Right renal pelvis (tissue), 4 donors: ENCODE measurements around the gene CNPY4. TPM values are rescaled to one million over a fixed set of nuclear protein-coding genes. Genes with fewer than 3 reads are reported as not detected.

Source experiments
- DNase-seq, 4 donors: peaks; one replicate each; pipeline ENCODE4 v3.0.0-alpha.2; 2013; ENCODE audit warnings: low read depth in 4 of 4, low spot score in 3 of 4, missing footprints in 1 of 4
- polyA plus RNA-seq, 4 donors: library from polyadenylated mRNA; unstranded; fragments of 120-200 nt; gene quantifications; one replicate each; pipeline ENCODE4 v1.2.1, GENCODE V29; 2013; ENCODE audit not compliant: insufficient read length in 4 of 4

The CNPY4 gene
- polyA plus RNA-seq, 4 donors: 35.7 to 49.0 (median 43.3) TPM

GRCh38 chr7:100163006-100163531, 43.6 kb downstream of the CNPY4 start:
- DNase-seq: no peak

GRCh38 chr7:100163871-100164270, 44.4 kb downstream of the CNPY4 start:
- DNase-seq: no peak

DNA sequence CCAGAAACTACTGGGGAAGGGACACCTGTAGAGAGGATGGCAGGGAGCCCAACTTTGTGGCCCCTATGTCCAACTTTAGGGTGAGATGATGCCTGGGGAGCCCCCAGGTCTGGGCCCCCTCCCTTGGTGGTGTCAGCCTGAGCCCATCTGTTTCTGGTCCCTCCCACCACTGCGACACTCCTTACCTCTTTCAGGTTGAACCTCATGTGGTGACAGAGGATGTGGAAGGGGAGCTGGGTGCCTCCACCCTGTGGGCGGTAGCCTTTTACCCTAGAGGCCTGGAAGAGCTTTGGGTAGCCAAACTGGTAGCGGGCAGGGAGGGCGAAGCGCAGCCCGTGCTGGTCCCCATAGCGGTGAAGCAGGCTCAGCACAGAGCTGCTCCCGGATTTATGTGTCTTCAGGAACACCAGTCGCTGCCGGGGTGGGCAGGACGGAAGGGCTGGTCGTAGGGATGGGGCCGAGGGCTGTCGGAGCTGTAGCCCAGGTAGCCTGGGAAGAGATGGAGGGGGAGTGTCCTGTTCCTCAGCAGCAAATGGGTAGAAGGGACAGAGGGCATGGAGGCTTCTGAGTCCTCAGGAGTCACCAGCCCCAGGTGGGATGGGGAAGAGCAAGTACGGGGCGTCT, 47.0 kb downstream of the CNPY4 start:
- DNase-seq: no peak

GRCh38 chr7:100166970-100167911, 47.8 kb downstream of the CNPY4 start:
- no peak for DNase-seq

DNA sequence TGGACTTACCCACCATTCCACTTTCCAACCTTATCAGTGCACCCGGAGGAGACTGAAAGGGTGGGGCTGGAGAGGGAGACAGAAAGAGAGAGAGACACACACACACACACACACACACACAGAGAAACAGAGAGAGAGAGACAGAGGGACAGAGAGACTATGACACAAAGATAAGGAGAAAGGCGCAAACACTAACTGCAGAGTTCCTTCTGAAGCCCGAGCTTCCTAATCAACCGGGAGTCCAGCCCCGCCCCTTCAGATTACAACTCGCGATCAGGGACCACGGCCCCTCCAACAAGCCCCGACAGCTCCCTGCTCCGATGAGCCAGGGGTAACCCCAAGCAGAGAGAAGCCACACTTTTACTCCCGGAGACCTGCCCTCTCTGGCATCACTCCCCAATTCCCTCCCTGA, 48.5 kb downstream of the CNPY4 start:
- DNase-seq: no peak

DNA sequence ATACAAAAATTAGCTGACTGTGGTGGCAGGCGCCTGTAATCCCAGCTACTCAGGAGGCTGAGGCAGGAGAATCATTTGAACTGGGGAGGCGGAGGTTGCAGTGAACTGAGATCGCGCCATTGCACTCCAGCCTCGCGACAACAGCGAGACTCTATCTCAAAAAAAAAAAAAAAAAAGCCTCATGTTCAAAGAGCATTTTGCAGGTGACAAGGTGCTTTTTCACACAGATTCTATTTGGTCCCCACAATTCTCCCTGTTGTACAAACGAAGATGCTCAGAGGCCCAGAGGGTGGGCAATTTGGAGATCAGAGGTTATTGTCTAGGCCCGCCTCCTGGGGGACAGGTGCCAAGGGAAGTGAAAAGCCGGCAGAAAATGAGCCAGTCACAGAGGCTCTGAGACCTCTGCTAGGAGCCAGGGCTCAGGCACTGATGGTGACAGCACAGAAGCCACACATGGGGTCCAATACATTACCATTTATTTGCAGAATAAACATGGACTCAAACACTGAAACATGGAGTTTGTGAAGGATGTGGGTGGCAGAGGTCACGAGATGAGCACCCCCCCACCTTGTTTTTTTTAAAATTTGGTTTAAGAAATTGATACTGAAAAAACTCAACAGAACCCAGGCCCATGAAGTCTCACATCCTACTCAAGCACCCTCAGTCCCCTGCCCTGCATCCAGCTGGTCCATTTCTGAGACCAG, 49.9 kb downstream of the CNPY4 start:
- DNase-seq: no peak

DNA sequence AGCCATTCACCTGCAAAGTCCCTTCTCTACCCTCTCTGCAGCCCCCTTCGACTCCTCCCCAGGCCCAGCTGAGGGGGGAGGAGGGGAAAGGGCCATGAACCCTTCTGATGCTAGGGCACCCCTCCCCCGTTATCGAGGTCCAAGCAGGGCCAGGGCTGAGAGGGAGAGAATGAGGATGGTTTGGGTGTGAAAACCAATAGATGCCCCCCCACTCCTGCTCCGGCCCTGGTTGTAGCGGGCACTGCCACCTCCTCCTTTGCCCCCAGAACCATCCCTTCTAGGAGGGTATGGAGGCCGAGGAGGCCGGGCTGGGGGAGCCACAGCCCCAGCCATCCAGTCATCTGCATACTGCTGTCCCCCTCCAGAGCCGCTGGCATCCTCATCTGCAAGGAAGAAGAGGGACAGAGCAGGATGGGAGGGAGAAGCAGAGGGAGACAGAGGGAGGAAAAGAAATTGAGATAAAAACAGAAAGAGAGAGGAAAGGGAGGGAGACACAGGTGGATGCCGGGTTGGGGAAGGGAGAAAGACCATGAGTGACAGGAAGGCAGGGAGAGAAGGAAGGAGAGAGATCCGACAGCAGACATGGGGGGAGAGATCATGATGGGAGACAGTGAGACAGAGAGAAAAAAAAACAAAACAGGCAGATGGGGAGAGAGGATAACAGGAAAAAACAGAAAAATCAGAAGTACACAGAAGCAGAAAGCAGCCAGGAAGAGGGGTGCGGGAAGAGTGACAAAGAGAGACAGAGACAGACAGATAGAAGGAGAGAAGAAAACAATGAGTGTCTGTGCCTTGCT, 50.9 kb downstream of the CNPY4 start:
- no peak for DNase-seq

DNA sequence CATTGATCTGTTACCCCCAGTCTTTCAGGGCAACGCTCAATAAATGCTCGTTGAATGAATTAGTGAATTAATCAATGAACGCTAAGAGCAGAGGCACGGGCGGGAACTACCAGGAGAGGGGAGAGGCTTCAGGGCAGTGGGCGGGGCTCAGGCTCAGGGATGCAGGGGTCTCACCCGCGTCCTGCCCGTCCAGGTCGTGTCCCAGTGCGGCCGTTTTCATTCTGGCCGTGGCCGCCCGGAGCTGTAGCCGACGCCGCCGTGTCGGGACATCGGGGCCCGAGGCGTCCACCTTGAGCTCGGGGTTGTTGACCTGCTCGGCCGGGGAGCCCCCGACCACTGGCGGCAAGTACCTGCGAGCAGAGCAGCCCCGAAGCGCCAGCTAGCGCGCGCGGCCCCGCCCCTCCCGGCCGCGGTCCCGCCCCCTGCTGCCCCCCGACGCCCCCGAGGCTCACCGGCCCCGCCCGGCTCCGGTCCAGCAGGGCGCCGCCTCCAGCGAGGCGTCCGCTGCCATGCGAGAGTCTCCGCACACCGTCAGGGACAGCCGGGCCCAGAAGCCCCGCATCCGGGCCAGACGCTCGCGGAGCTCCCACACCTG, 51.8 kb downstream of the CNPY4 start:
- no peak for DNase-seq

DNA sequence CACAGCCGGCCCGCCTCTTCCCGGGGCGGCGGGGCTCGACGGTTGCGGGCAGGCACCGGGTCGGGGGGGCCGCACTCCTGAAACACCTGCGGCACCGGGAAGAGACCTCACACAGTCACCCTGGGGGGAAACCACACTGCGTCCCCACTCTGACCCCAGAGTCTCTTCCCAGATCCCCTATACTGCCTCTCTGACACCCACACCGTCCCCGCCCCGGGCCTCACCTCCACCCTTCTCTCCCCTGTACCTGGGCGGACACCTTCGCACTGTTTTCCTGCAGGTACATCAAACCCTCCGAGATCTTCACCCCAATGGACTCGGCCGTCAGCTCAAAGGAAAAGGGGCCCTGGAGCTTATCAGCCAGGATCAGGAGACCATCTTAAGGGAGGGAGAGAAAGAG, 52.4 kb downstream of the CNPY4 start:
- DNase-seq: no peak

GRCh38 chr7:100173806-100174495, 54.5 kb downstream of the CNPY4 start:
- no peak for DNase-seq

- no peak for DNase-seq
Observed at GRCh38 chr7:100174582-100174981, 55.1 kb downstream of the CNPY4 start.

Other genes starting within 250 kb of the CNPY4 start
- not detected for gene OR2AE1, start 242.6 kb upstream of the CNPY4 start, polyA plus RNA-seq
- 10 to 100 TPM; 34.8 to 44.8 (median 36.2) TPM for gene TRIM4, start 200.1 kb upstream of the CNPY4 start, polyA plus RNA-seq
- gene GJC3, start 190.0 kb upstream of the CNPY4 start, polyA plus RNA-seq: 1 to 10 TPM in 3 of 4 donors, under 1 TPM in 1; 0.60 to 1.4 (median 1.1) TPM
- 10 to 100 TPM; 47.6 to 77.5 (median 61.3) TPM for gene AZGP1, start 143.6 kb upstream of the CNPY4 start, polyA plus RNA-seq
- 10 to 100 TPM; 47.3 to 57.0 (median 50.4) TPM for gene ZKSCAN1, start 104.0 kb upstream of the CNPY4 start, polyA plus RNA-seq
- 10 to 100 TPM; 20.4 to 21.8 (median 21.5) TPM for gene ZSCAN21, start 69.9 kb upstream of the CNPY4 start, polyA plus RNA-seq
- 10 to 100 TPM; 45.5 to 53.9 (median 53.3) TPM for gene ZNF3, start 37.9 kb upstream of the CNPY4 start, polyA plus RNA-seq
- gene COPS6, start 30.7 kb upstream of the CNPY4 start, polyA plus RNA-seq: 100 to 1,000 TPM; 127 to 138 (median 134) TPM
- 100 to 1,000 TPM; 136 to 158 (median 148) TPM for gene MCM7, start 18.2 kb upstream of the CNPY4 start, polyA plus RNA-seq
- 10 to 100 TPM; 23.7 to 36.2 (median 31.5) TPM for gene AP4M1, start 18.0 kb upstream of the CNPY4 start, polyA plus RNA-seq
- gene TAF6, start 276 bp upstream of the CNPY4 start, polyA plus RNA-seq: 10 to 100 TPM; 53.9 to 64.5 (median 60.1) TPM
- 1 to 10 TPM; 1.2 to 2.6 (median 1.5) TPM for gene MBLAC1, start 7.3 kb downstream of the CNPY4 start, polyA plus RNA-seq
- gene LAMTOR4, start 29.3 kb downstream of the CNPY4 start, polyA plus RNA-seq: 100 to 1,000 TPM in 2 of 4 donors, 10 to 100 TPM in 2; 90.5 to 126 (median 97.4) TPM
- gene TRAPPC14, start 39.1 kb downstream of the CNPY4 start, polyA plus RNA-seq: 10 to 100 TPM; 20.2 to 24.5 (median 21.3) TPM
- 1 to 10 TPM; 5.7 to 7.1 (median 6.4) TPM for gene GAL3ST4, start 49.0 kb downstream of the CNPY4 start, polyA plus RNA-seq
- 10 to 100 TPM in 1 of 4 donors, 1 to 10 TPM in 3; 8.7 to 14.5 (median 9.3) TPM for gene GPC2, start 57.7 kb downstream of the CNPY4 start, polyA plus RNA-seq
- gene STAG3, start 58.3 kb downstream of the CNPY4 start, polyA plus RNA-seq: 10 to 100 TPM; 11.7 to 16.6 (median 12.9) TPM
- gene PVRIG, start 100.3 kb downstream of the CNPY4 start, polyA plus RNA-seq: 1 to 10 TPM; 3.7 to 4.7 (median 4.4) TPM
- gene SPDYE3, start 188.1 kb downstream of the CNPY4 start, polyA plus RNA-seq: 1 to 10 TPM; 6.9 to 7.8 (median 7.7) TPM
- gene PILRB, start 238.5 kb downstream of the CNPY4 start, polyA plus RNA-seq: 10 to 100 TPM; 24.8 to 38.3 (median 29.2) TPM